GM12891 (cell line): ENCODE data around the gene IL4R.

ENCODE experiments used
- POLR2A ChIP-seq: IDR thresholded peaks from 2 replicates; pipeline ENCODE4 v1.6.1; 2011; ENCODE audit warnings: low read depth, low read length, control low read depth
- POLR2AphosphoS5 ChIP-seq: IDR thresholded peaks from 2 replicates; pipeline ENCODE4 v1.6.1; 2011; ENCODE audit warnings: low read depth, low read length, control low read depth
- SPI1 ChIP-seq: IDR thresholded peaks from 2 replicates; pipeline ENCODE4 v1.6.1; 2011; ENCODE audit warnings: low read depth, low read length, control low read depth
- TAF1 ChIP-seq: IDR thresholded peaks from 2 replicates; pipeline ENCODE4 v1.6.1; 2011; ENCODE audit warnings: low read depth, low read length, control low read depth

- TF ChIP-seq POLR2A (peak; percentile 23; the same call in 1 of the 2 replicates), TAF1 (no peak), POLR2AphosphoS5 (no peak), SPI1 (no peak)
Observed at GRCh38 chr16:27326738-27327585, 13.2 kb downstream of the IL4R start.
